GOT3 (cell line): ENCODE results near the gene ACTR2.
A peak's percentile ranks its signal among the peaks of the same experiment; 100 is the strongest.
"Not testable (repeated sequence)": the region's sequence is repeated elsewhere in the genome, so short reads cannot be mapped to it uniquely, and the experiment has no call there.

Experiments used
- DNase-seq: peaks from one replicate; lab custom pipeline; 2025; ENCODE audit warnings: mixed read lengths; lab: John Stamatoyannopoulos, UW

ACTR2 gene

DNA sequence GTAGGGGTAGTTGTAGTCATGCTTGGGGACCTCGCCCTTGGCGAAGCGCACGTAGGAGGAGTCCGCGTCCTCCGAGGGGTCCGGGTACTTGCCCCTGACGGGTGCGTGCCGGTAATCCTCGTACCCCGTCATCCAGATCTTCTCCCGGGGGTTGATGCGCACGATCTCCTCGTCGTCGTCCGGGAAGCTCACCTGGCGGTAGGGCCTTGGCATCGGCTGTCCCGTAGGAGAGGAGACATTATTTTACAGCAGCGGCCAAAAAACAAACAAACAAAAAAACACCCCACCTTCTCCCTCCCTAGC is 86.3 kb downstream of the ACTR2 start:
- no peak for DNase-seq

DNA sequence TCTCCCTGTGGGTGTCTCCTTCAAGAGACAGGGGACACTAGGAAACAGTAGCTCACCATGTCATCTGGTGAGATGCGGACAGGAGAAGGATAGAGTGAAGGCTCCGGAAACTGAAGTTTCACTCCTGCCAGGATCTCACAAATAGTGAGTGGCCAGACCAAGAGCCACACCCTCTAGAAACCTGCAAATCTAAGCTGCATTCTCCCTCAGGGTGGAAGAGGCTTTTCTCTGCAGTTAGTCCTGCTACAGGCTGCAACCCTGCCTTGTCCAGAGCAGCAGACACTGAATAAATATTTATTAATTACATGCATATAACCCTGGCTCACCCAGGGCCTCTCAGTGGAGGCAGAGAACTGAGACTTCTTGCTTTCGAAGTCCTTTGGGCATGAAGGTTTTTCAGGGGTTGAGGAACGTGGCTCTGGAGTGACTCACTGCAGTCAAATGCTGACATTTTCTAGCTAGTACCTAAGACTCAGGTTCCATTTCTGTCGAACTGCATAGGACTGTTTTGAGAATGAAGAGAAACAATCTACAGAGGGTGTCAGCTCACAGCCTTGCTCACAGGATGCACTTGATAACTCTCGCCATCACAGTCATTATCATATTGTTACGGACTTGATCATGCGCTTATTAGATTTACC is 87.3 kb downstream of the ACTR2 start:
- DNase-seq, result no peak

DNA sequence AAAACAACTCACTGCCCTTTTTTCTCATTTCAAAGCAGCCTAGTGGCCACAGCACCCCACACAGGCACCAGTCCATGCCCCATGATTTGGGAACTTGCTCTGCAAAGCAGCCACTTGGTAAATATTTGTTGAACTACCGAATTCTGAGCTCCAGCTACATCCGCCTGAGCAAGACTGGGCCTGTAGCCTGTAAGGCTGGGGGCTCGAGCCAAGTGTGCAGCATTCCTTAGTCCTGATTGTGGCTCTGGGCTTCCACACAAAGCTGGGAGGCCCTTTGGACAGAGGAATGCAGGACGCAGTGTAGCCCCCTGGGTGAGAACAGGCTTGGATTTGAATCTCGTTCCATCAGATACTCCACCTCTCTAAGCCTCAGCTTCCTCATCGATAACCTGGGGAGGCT is 88.4 kb downstream of the ACTR2 start:
- no peak for DNase-seq

DNA sequence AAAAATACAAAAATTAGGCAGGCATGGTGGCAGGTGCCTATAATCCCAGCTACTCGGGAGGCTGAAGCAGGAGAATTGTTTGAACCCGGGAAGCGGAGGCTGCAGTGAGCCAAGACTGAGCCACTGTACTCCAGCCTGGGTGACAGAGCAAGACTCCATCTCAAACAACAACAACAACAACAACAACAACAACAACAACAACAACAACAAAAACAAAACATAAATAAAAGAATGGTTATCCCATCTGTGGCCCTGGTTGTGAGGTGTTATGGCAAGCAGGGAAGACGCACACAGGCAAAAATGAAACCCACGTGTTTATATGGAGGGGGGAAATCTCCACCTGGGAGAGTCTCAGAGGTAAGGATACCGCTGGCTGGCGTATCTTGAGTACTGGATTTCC is 89.7 kb downstream of the ACTR2 start:
- not testable (repeated sequence) for DNase-seq

DNA sequence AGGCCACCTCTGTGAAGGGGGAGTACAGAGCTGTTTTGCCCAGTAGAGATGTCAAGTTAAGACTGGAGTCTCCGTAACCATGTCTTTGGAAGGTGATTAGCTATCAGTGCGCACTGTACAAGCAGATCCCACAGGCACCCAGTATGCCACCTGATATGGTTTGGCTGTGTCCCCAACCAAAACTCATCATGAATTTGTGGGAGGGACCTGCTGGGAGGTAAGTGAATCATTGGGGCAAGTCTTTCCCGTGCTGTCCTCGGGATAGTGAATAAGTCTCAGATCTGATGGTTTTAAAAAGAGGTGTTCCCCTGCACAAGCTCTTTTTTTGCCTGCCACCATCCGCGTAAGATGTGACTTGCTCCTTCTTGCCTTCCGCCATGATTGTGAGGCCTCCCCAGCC is 90.2 kb downstream of the ACTR2 start:
- DNase-seq, result no peak

DNA sequence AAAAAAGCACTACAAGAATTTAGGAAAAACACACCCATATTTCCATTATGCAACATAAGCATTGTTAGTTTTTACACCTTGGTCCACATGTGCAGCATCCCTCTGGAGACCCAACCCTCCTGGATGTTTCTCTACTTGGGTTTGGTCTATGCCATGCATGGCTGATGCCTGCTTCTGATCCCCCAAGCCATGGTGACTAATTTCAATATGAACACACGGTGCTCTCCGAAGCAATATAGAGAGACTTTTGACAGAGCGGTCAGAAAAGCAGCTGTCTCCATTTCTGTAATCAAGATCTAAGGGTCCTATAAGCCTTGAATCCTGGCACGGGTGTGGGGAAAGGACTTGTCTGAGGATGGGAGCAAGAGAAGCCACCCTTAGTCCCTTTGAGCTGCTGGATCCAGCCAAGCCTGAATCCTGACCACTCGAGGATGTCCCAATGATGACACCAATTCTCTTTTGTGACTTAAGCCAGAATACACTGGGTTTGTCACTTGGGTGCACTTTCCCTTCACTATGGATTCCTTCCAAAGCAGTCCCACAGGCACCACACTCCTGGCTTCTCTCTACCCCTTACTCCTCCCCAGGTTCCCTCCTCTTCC is 91.5 kb downstream of the ACTR2 start:
- no peak for DNase-seq

DNA sequence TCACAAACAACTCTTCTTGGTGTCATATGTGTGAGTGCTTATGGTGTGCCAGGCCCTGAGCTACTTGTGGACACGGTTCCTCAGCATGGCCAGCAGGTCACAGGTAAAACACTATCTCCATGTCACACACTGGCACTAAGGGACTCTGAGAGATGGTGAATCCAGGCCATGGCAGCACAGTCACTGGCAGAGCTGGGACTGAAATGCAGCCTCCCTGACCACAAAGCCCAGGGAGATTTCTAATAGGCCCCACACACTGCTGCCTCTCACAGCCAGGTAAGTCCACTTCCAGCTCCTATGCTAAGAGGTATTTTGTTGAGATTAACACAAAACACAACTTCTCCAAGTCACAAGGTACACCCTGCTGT is 92.0 kb downstream of the ACTR2 start:
- no peak for DNase-seq

DNA sequence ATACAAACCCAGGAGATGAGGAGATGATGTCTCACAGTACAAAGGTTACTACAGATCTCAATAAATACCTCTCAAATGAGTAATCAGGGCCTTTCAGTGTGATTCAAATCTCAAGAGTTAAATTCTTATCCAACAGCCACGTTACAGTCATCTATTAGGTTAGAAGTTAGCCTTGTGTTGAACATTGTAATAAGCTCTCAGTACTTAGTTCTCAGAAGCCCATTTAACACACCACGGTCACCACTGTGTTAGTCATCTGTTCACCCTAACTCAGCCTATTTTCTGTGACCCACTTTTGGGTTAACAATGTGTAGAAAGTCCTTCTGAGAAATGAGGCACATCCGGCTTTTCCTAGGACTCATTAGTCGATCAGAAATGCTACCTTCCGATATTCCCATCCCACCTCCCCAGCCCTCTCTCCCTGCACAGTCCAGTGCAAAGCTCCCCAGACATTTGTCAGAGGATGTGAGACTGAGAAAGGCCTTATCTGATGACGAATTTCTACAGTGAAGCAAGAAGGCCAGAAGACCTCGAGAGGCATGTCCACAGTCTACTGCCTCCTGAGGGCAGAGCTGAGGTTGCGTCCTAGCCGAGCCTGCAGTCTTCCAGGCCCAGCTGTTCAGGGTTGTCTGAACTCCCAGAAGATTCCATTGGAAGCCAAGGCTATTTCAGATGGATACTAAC is 92.6 kb downstream of the ACTR2 start:
- peak; percentile 30 for DNase-seq
